IMR-90 (cell line): ENCODE results near the gene ANKLE1. TPM values are rescaled to one million over a fixed set of nuclear protein-coding genes. Genes with fewer than 3 reads are reported as not detected.
"Not testable (repeated sequence)": the region's sequence is repeated elsewhere in the genome, so short reads cannot be mapped to it uniquely, and the experiment has no call there.

Experiments used
- ATAC-seq: fragments of 200-7000 bp; cut with Tn5 transposase; 2 replicates; pipeline ENCODE4 v1.9.1; 2020; ENCODE audit warnings: low read depth, mild to moderate bottlenecking, moderate library complexity
- BruUV-seq: library from RNA; stranded (reverse); fragments of 400-500 nt; replicated peaks from 2 replicates; lab custom pipeline; 2021; lab: Mats Ljungman, UMichigan
- CTCF ChIA-PET: fragments of 300-600 bp; formaldehyde crosslinking; extraction: SDS; loops from one replicate; lab custom pipeline; 2021; ENCODE audit warnings: antibody characterized with exemption; lab: Yijun Ruan, JAX
- POLR2A ChIA-PET: fragments of 300-600 bp; sonication (Branson Sonifier 250); formaldehyde crosslinking; loops from one replicate; lab custom pipeline; 2022; ENCODE audit warnings: antibody characterized with exemption; ENCODE audit not compliant: unreplicated experiment; lab: Charles Lee
- DNase-seq: peaks from one replicate; pipeline ENCODE4 v3.0.0; 2013
- H2AFZ ChIP-seq: replicated peaks from 2 replicates; pipeline ENCODE3; 2013; ENCODE audit warnings: low read length, mild to moderate bottlenecking; ENCODE audit not compliant: poor library complexity
- H2AK5ac ChIP-seq: 2 replicates; pipeline ENCODE4 v1.6.1; 2013; ENCODE audit warnings: low read depth, low read length, inconsistent platforms
- H2AK9ac ChIP-seq: replicated peaks from 2 replicates; pipeline ENCODE3; 2013; ENCODE audit warnings: mild to moderate bottlenecking, low read depth, low read length, moderate library complexity; ENCODE audit not compliant: poor library complexity
- H2BK120ac ChIP-seq: 2 replicates; pipeline ENCODE4 v1.6.1; 2013; ENCODE audit warnings: low read depth, low read length, inconsistent platforms
- H2BK15ac ChIP-seq: 3 replicates; pipeline ENCODE4 v1.6.1; 2013; ENCODE audit warnings: low read depth, low read length, inconsistent platforms
- H2BK20ac ChIP-seq: 2 replicates; pipeline ENCODE4 v1.6.1; 2013; ENCODE audit warnings: low read depth, mild to moderate bottlenecking, inconsistent platforms, low read length, moderate library complexity
- H2BK5ac ChIP-seq: 2 replicates; pipeline ENCODE4 v1.6.1; 2013; ENCODE audit warnings: mild to moderate bottlenecking, low read depth, low read length, inconsistent platforms; ENCODE audit not compliant: poor library complexity, severe bottlenecking
- H3K14ac ChIP-seq: replicated peaks from 2 replicates; pipeline ENCODE4 v1.6.1; 2013; ENCODE audit warnings: low read depth, low read length, inconsistent platforms
- H3K18ac ChIP-seq: 2 replicates; pipeline ENCODE4 v1.6.1; 2013; ENCODE audit warnings: low read depth, low read length, control low read depth
- H3K23ac ChIP-seq: 2 replicates; pipeline ENCODE4 v1.6.1; 2013; ENCODE audit warnings: low read depth, low read length, inconsistent platforms
- H3K27ac ChIP-seq: 2 replicates; pipeline ENCODE4 v1.5.1; 2013; ENCODE audit warnings: mild to moderate bottlenecking, control low read depth, low read length; ENCODE audit not compliant: insufficient read depth
- H3K27me3 ChIP-seq: 2 replicates; pipeline ENCODE4 v1.6.1; 2013; ENCODE audit warnings: low read length; ENCODE audit not compliant: control insufficient read depth, insufficient read depth
- H3K36me3 ChIP-seq: 2 replicates; pipeline ENCODE4 v1.6.1; 2013; ENCODE audit warnings: low read length, mixed read lengths; ENCODE audit not compliant: control insufficient read depth, insufficient read depth
- H3K4ac ChIP-seq: 2 replicates; pipeline ENCODE4 v1.6.1; 2013; ENCODE audit warnings: low read depth, low read length, inconsistent platforms
- H3K4me1 ChIP-seq: 2 replicates; pipeline ENCODE4 v1.6.1; 2013; ENCODE audit warnings: low read length, mixed read lengths; ENCODE audit not compliant: control insufficient read depth, insufficient read depth
- H3K4me2 ChIP-seq: 2 replicates; pipeline ENCODE4 v1.6.1; 2013; ENCODE audit warnings: low read depth, mild to moderate bottlenecking, control low read depth, low read length, moderate library complexity
- H3K4me3 ChIP-seq: 2 replicates; pipeline ENCODE4 v1.5.1; 2013; ENCODE audit warnings: low read depth, mild to moderate bottlenecking, control low read depth, low read length, moderate library complexity; ENCODE audit not compliant: insufficient read depth
- H3K56ac ChIP-seq: 2 replicates; pipeline ENCODE4 v1.6.1; 2013; ENCODE audit warnings: low read length, inconsistent platforms; ENCODE audit not compliant: insufficient read depth; ENCODE audit errors: extremely low read depth
- H3K79me1 ChIP-seq, 2 experiments: 2 replicates each; pipeline ENCODE4 v1.6.1; 2013; ENCODE audit warnings: low read length in 2 of 2, inconsistent platforms in 1 of 2, low read depth in 1 of 2
- H3K9ac ChIP-seq: 2 replicates; pipeline ENCODE4 v1.6.1; 2013; ENCODE audit warnings: low read depth, low read length, control low read depth
- H3K9me1 ChIP-seq: 2 replicates; pipeline ENCODE4 v1.6.1; 2013; ENCODE audit warnings: low read length, inconsistent platforms; ENCODE audit not compliant: insufficient read depth
- H3K9me3 ChIP-seq: 2 replicates; pipeline ENCODE4 v1.6.1; 2013; ENCODE audit warnings: low read length; ENCODE audit not compliant: control insufficient read depth, insufficient read depth
- H4K20me1 ChIP-seq: 2 replicates; pipeline ENCODE4 v1.6.1; 2013; ENCODE audit warnings: low read length, inconsistent platforms; ENCODE audit not compliant: insufficient read depth
- H4K5ac ChIP-seq: 2 replicates; pipeline ENCODE4 v1.6.1; 2013; ENCODE audit warnings: mild to moderate bottlenecking, low read depth, low read length, control low read depth
- H4K8ac ChIP-seq, 2 experiments: 2 replicates each; pipeline ENCODE4 v1.6.1; 2013; ENCODE audit warnings: low read depth in 2 of 2, low read length in 2 of 2, control low read depth in 1 of 2, inconsistent platforms in 1 of 2
- H4K91ac ChIP-seq: 2 replicates; pipeline ENCODE4 v1.6.1; 2013; ENCODE audit warnings: low read depth, low read length, inconsistent platforms; ENCODE audit not compliant: insufficient read depth
- WGBS, 2 experiments: methylation state at CpG; one replicate each; pipeline versions ENCODE4 v1.1.5 to v1.1.7; 2013; ENCODE audit warnings: missing lambda C conversion rate in 2 of 2; ENCODE audit not compliant: insufficient read length in 1 of 2; ENCODE audit errors: extremely low coverage in 2 of 2; 5-methylcytosine and 5-hydroxymethylcytosine counted together
- dilution Hi-C: fragments of 300-500 bp; cut with HindIII; formaldehyde crosslinking; loops from one replicate; pipeline ENCODE4 v1.14.3; 2018; ENCODE audit warnings: low sequenced_read_pairs; ENCODE audit not compliant: unreplicated experiment
- in situ Hi-C: fragments of 300-500 bp; cut with MboI; formaldehyde crosslinking; loops from 3 replicates; pipeline ENCODE4 v1.14.3; 2019; ENCODE audit warnings: low sequenced_read_pairs, inconsistent platforms, mixed read lengths
- intact Hi-C: fragments of 100-400 bp; cut with micrococcal nuclease; formaldehyde crosslinking; loops from 2 replicates; pipeline ENCODE4 v1.10.0; 2022
- polyA plus RNA-seq, 3 experiments: library from polyadenylated mRNA; depleted of rRNA; stranded (reverse); fragments of >200 nt; gene quantifications; 2 replicates each; pipeline ENCODE4 v1.2.3, GENCODE V29; 2012; ENCODE audit warnings: low replicate concordance in 1 of 3
- total RNA-seq: library from RNA; depleted of rRNA; stranded (reverse); fragments of >200 nt; gene quantifications from 2 replicates; pipeline ENCODE4 v1.2.3, GENCODE V29; 2012

ANKLE1 gene
- total and polyA plus RNA-seq, 2 of the 4 experiments (the other 2 are of a cell fraction), result under 0.01 to 0.87 TPM

GRCh38 chr19:17295551-17295950 is 13.8 kb downstream of the ANKLE1 start:
- H4K91ac ChIP-seq, H2BK120ac ChIP-seq, H4K8ac ChIP-seq, H3K56ac ChIP-seq, POLR2A ChIA-PET, H2AK9ac ChIP-seq, H3K18ac ChIP-seq, H3K4me2 ChIP-seq, intact Hi-C loops, H2BK20ac ChIP-seq, H3K4ac ChIP-seq, in situ Hi-C loops, H3K14ac ChIP-seq, DNase-seq, H3K4me3 ChIP-seq, H3K4me1 ChIP-seq, H3K9me3 ChIP-seq, H4K20me1 ChIP-seq, H3K23ac ChIP-seq, H3K27me3 ChIP-seq, CTCF ChIA-PET, BruUV-seq, ATAC-seq, H2BK5ac ChIP-seq, H4K5ac ChIP-seq, dilution Hi-C loops, H2AFZ ChIP-seq, H3K27ac ChIP-seq, H2AK5ac ChIP-seq, H2BK15ac ChIP-seq, H3K9me1 ChIP-seq, H3K9ac ChIP-seq: not testable (repeated sequence)
- Histone ChIP-seq H3K79me1 (peaks cover 0 to 24% of the 10 kb centered on the region in 2 experiments; a peak in 3 of 4 replicates), H3K36me3 (peaks cover 13% of the 10 kb centered on the region)
- no CpG with 5 or more reads among the region's 6 CpGs for WGBS, 2 experiments
